ENCODE measurements around the gene MCAT.

Gene MCAT

DNA sequence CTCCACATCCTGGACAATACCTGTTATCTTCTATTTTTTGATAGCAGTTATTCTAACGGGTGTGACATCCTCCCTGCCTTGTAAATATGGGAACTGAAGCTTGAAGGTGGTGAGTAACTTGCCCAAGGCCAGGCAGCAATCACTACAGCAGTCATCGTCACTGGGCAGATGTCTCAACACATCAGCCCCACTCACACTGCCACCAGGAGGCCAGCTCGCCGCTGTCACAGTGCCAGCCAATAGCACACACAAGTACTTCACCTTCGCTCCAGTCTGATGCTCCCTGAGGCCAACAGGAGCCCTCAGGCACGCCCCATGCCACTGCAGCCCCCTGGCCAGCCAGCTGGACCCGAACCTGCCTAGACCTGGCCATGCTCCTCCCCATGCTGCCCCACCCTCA is 49.1 kb downstream of the MCAT start:
- peak; percentile 30 for DNase-seq (ENCODE audit: low spot score)

DNA sequence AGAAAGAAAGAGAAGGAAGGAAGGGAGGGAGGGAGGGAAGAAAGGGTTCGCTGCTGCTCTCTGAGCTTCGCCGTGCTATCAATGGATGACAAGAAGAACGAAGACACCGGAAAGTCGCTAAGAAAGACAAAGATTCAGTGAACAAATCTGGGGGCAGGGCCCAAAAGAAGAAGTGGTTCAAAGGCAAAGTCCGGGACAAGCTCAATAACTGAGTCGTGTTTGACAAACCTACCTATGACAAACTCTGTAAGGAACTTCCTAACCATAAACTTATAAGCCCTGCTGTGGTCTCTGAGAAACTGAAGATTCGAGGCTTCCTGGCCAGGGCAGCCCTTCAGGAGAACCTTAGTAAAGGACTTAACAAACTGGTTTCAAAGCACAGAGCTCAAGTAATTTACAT is 51.1 kb downstream of the MCAT start:
- no peak for DNase-seq (ENCODE audit: low spot score)

GRCh38 chr22:43090130-43090789 is 52.9 kb downstream of the MCAT start:
- peak; percentile 90 for DNase-seq (ENCODE audit: low spot score)

DNA sequence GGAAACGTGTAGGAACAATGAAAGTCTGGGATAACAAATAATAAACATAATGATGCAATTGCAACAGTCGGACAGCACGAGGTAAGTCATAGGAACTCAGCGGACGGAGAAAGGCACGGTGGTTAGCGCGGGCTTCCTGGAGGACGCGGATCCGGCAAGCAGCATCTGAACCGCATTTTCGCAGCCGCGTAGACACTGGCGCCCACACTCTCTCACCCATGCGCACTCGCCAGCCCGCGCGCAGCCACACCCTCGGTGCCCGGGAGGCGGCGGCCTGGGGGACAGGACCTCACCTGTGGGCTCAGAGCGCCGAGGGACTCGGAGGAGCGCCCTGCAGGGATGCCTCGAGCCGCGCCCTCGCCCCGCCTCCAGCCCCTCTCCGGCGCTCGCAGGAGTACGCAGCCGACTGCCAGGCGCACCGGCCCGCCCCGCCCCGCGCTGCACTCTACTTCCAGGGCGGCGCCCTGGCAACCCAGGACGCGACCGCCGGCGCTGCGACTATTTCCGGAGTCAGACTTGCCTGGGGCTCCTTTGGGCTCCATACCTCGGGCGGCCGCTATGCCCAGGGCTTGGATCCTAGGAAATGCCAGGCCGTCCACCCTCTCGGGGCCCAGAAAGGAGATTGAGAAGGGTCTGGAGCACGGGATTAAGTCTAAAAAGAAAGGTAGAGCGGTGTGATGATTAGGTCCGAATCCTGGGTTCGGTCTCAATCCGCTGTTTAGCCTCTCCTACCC is 54.0 kb downstream of the MCAT start, which contains the start of gene TTLL1:
TTLL1 (minus strand) TSS at position 408 of the 734 bp plus-strand sequence. CDS start 13,805 bp downstream, outside the sequence.
- peak; percentile 95 for DNase-seq (ENCODE audit: low spot score)

DNA sequence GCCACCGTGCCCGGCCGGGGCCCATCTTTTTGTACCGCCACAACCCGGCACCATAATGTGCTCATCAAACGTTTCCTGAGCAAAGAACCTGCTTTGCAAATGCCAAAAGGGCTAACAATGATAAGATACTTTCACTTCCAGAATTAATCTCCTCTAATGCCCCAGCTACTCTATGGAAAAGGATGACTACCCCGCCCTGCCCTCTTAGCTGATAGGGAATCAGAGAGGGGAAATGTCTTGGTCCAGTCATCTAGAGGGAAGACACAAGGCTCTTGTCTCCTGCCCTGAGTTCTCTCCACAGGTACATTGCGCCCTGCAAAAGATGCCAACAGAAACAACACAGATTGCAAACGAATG is 54.6 kb downstream of the MCAT start:
- DNase-seq (ENCODE audit: low spot score): no peak

DNA sequence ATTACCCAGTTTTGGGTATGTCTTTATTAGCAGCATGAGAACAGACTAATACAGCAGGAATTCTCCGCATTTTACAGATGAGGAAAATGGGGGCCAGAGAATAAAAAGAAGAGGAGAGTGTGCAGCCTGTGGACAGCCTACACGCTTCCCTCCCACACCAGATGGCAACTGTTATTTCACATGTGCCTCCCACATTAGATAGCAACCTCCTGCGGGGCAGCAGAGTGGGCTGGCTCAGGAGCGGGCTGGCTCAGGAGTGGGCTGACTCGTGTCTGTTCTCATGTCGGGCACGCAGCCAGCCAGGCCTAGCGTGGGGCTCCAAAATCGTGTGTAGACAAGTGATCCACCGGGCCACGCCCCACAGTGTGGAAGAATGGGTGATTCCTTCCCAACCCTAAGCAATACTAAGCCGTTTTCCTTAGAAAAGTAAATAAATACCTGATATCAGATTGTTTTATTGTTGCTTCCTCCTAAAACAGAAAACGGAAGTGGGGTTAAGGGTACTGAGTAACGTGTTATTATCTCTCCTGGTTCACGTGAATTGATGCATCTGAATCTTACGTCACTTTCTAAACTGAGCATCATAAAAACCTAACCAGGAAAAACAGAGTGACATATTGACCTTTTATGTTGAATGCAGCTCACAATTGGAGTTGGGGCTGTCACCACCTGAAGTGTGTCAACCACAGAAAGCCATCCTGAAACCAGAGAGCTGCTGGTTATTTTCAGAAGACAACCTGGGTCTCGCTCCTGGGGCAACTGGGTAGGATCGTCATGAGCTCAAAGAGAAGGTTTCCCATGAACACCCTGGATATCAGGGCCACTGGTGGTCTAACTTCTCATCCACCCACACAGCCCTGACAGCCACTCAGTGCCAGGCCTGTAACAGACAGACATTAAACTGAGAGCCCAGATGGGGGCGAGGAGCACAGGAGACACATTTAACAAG is 57.3 kb downstream of the MCAT start:
- DNase-seq (ENCODE audit: low spot score): no peak

Data from AG08395 (cell line).